Peyer's patch (tissue), 4 donors: ENCODE measurements around the gene RASA4B. TPM values are rescaled to one million over a fixed set of nuclear protein-coding genes. Genes with fewer than 3 reads are reported as not detected.

Experiments
- DNase-seq, 3 donors: peaks; one replicate each; pipeline ENCODE4 v3.0.0-alpha.2; 2017 to 2019
- H3K27ac ChIP-seq, 4 donors: fragments of 200-600 bp; sonication (generic); one replicate each; pipeline ENCODE4 v1.5.1; 2016 to 2019
- H3K27me3 ChIP-seq, 2 donors: fragments of 200-600 bp; sonication (generic); one replicate each; pipeline ENCODE4 v1.5.1; 2019
- H3K36me3 ChIP-seq, 3 donors: fragments of 200-600 bp; sonication (generic); one replicate each; pipeline ENCODE4 v1.5.1; 2016 to 2019
- H3K4me1 ChIP-seq, 4 donors: fragments of 200-600 bp; sonication (generic); one replicate each; pipeline ENCODE4 v1.5.1; 2016 to 2019
- H3K4me3 ChIP-seq, 4 donors: fragments of 200-600 bp; sonication (generic); 1 replicate in 3 of 4; 2 replicates in 1 of 4; pipeline ENCODE4 v1.5.1; 2016 to 2019; ENCODE audit warnings: mild to moderate bottlenecking in 1 of 4
- H3K9me3 ChIP-seq, 4 donors: fragments of 200-600 bp; sonication (generic); one replicate each; pipeline ENCODE4 v1.5.1; 2016 to 2019; ENCODE audit warnings: mild to moderate bottlenecking in 1 of 4
- CTCF ChIP-seq, 6 experiments: fragments of 450-650 bp in 4 of 6; fragments of 200-600 bp in 2 of 6; sonication (generic) in 1 of 6; IDR thresholded peaks; one replicate each; pipeline ENCODE4 v1.5.1; 2017 to 2019; ENCODE audit warnings: antibody characterized with exemption in 6 of 6, mild to moderate bottlenecking in 3 of 6, moderate library complexity in 1 of 6
- POLR2A ChIP-seq, 2 donors: fragments of 450-650 bp; IDR thresholded peaks; one replicate each; pipeline ENCODE4 v1.5.1; 2017; ENCODE audit warnings: antibody characterized with exemption in 2 of 2, mild to moderate bottlenecking in 2 of 2, moderate library complexity in 2 of 2
- total RNA-seq, 4 donors: library from RNA; depleted of rRNA; stranded (reverse); fragments of >200 nt; gene quantifications; one replicate each; pipeline ENCODE4 v1.1.0, GENCODE V29; 2016

The RASA4B gene
- total RNA-seq, 4 donors from 2014 or later: 31.3 to 90.8 (median 40.7) TPM

DNA sequence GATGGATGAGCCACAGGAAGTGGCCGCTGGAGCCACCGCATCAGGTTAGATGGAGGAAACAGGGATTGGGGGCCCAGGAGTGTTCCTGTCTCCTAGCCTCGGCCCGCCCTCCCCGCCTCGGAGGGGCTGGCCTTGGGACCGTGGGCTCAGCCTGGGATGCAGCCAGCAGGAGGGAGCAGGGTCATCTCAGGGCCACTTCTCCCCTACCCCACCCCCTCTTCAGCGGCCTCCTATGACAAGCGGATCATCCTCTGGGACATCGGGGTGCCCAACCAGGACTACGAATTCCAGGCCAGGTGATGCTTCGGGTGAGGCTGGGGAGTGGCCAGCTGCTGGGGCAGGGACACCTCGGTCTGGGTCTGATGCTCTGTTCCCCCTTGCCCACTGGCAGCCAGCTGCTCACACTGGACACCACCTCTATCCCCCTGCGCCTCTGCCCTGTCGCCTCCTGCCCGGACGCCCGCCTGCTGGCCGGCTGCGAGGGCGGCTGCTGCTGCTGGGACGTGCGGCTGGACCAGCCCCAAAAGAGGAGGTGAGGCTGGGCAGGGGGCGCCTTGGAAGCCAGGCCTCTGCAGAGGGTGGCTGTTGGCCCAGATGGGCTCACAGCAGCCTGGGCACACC is 48.1 kb downstream of the RASA4B start:
- no peak for TF ChIP-seq CTCF (IDR thresholded peaks at IDR 0.05)
- no peak for TF ChIP-seq POLR2A (IDR thresholded peaks at IDR 0.05)
- Histone ChIP-seq H3K27ac (peak overlapping the region in 1 of 4 donors; percentile 77), H3K9me3 (no peaks in the 10 kb centered on the region), H3K36me3 (peaks cover 0 to 38% (median 0%) of the 10 kb centered on the region in 3 donors), H3K27me3 (no peaks in the 10 kb centered on the region), H3K4me3 (no peak overlapping the region), H3K4me1 (peaks cover 7 to 21% (median 11%) of the 10 kb centered on the region in 4 donors)
- DNase-seq: peak in 1 of 3 donors; percentile 13

- Histone ChIP-seq H3K36me3 (peaks cover 0 to 33% (median 0%) of the 10 kb centered on the region in 3 donors), H3K27ac (no peak overlapping the region), H3K27me3 (no peaks in the 10 kb centered on the region), H3K9me3 (no peaks in the 10 kb centered on the region), H3K4me3 (no peak overlapping the region), H3K4me1 (peaks cover 11 to 25% (median 14%) of the 10 kb centered on the region in 4 donors)
- peak in 1 of 3 donors; percentile 16 for DNase-seq
- TF ChIP-seq POLR2A (IDR thresholded peaks at IDR 0.05) (no peak), CTCF (IDR thresholded peaks at IDR 0.05) (no peak)
These were observed 48.9 kb downstream of the RASA4B start for GRCh38 chr7:102468478-102469350.

DNA sequence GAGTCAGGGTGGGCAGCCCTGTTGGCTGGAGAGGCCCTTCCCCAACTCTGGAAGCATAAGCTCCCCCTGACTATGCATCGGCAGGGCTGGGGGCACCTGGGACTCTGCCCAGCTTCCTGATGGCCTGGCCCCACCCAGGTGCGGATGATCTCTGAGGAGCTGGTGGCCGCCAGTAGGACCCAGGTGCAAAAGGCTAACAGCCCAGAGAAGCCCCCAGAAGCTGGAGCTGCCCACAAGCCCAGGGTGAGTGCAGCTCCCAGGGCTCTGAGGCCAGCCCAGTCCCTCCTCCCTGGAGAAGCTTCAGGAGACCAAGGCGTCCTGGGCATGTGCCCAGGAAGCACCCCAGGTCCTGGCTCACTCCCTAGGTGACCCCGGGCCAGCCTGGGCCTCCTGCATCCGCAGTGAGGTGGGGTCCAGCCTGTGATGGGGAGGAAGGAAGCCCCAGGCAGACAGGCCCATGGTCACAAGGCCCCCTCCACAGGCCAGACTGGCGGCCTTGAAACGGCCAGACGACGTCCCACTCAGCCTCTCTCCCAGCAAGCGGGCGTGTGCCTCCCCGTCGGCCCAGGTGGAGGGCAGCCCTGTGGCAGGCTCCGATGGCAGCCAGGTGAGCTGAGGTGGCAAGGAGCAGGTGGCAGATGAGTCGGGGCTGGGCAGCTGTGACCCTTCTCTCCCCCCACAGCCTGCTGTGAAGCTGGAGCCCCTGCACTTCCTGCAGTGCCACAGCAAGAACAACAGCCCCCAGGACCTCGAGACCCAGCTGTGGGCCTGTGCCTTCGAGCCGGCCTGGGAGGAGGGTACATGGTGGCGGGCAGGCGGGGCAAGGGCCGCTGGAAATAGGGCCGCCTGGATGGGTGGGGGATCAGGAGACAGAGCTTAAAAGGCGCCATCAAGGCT is 49.7 kb downstream of the RASA4B start:
- H3K27me3 ChIP-seq: no peaks in the 10 kb centered on the region
- peak in 1 of 3 donors; percentile 13 for DNase-seq
- H3K36me3 ChIP-seq: peaks cover 0 to 26% (median 0%) of the 10 kb centered on the region in 3 donors
- TF ChIP-seq POLR2A (IDR thresholded peaks at IDR 0.05) (no peak), CTCF (IDR thresholded peaks at IDR 0.05) (no peak)
- no peak overlapping the region for H3K4me3 ChIP-seq
- no peak overlapping the region for H3K27ac ChIP-seq
- peaks cover 11 to 28% (median 14%) of the 10 kb centered on the region in 4 donors for H3K4me1 ChIP-seq
- H3K9me3 ChIP-seq: no peaks in the 10 kb centered on the region

- no peak for DNase-seq
- Histone ChIP-seq H3K4me3 (peak overlapping the region in 2 of 4 donors; percentile 71 to 81), H3K27me3 (no peaks in the 10 kb centered on the region), H3K4me1 (peaks cover 11 to 28% (median 14%) of the 10 kb centered on the region in 4 donors), H3K27ac (peak overlapping the region in 1 of 4 donors; percentile 0), H3K9me3 (no peaks in the 10 kb centered on the region), H3K36me3 (peaks cover 0 to 20% (median 0%) of the 10 kb centered on the region in 3 donors)
- TF ChIP-seq CTCF (IDR thresholded peaks at IDR 0.05): no peak
- TF ChIP-seq POLR2A (IDR thresholded peaks at IDR 0.05): no peak
These were observed 51.5 kb downstream of the RASA4B start for GRCh38 chr7:102466097-102466496.
